Activated CD8-positive, alpha-beta memory T cell treated with anti-CD3 and anti-CD28 coated beads for 1 hour (primary cell): ENCODE results near the gene PNKP.

Experiments
- DNase-seq, 2 donors: peaks; one replicate each; pipeline ENCODE4 v3.0.0-alpha.2; 2020; ENCODE audit warnings: low read depth in 1 of 2; ENCODE audit errors: extremely low read depth in 1 of 2

Gene PNKP

DNA sequence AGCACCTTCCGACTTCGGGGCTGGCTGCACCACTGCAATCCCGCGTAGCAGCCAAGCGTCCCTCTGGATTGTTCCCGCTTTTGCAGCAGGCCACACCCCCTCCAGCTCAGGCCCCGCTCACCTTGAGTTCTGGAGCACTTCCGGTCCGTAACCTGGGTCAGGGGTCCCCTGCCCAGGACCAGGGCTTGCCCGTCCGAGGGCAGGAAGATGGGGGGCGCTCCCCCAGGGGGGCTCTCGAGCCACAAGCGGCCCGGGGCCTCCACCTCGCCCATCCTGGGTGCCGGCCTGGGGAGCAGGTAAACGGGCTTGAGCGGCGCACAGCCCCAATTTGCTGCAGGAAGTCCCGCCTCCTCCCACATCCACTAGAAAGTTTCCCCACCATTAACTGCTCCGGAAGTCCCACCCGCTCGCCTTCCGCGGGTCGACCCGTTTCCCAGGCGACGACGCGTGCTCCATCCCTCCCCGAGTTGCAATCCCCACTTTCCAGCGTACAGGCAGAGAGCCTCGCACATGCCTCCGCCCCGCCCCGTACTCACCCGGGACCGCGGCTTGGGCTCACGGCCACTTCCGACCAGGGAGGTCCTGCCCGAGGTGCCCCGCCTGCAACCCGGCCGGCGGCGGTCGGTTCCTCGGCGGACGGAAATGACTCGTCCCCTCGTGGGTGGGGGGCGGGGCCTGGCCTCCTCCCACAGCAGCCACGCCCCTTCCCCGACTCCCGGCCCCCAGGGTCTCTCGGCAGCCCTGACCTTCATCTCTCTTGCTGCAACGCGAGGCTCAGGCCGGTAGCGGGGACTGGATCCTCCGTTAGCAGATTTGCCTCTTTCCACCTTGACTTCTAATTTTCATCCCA lies at the start of gene PNKP:
TSS of gene PNKP (minus strand) at position 644 of the 850 bp plus-strand sequence. CDS start at position 272, 372 bp downstream.
- DNase-seq: peak; percentile 54 to 85

DNA sequence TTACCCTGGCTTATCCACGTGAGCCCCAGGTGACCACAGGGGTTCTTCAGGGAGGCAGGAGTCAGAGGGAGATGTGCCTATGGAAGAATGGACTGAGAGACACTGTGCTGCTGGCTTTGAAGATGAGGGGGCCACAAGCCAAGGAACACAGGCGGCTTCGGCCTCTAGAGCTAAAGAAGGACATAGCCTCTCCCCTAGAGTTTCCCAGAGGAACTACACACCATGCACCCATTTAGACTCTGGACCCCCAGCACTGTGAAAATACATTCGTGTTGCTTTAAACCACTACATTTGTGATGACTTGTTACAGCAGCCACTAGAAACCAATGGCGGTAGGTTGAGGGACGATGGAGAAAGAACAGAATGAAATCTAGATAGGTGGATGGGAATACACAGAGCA lies 47.9 kb upstream of the PNKP start:
- no peak for DNase-seq

DNA sequence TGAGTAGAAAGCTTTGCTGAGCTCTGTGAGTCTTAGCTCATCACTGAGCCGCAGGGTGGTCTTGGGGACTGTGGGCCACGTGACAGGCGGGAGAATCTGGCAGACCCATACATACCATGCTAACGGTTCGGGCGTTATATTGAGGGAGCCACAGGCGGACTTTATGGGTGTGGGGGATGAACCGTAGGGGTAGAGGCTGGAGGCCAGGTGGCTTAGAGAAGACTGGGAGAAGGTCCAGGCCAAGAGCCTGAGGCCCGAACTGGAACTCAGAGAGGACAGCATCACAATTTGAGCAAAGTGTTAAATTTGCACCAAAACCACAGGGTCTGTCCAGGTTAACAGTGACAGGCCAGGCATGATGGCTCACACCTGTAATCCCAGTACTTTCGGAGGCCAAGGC lies 46.3 kb upstream of the PNKP start:
- DNase-seq: no peak

DNA sequence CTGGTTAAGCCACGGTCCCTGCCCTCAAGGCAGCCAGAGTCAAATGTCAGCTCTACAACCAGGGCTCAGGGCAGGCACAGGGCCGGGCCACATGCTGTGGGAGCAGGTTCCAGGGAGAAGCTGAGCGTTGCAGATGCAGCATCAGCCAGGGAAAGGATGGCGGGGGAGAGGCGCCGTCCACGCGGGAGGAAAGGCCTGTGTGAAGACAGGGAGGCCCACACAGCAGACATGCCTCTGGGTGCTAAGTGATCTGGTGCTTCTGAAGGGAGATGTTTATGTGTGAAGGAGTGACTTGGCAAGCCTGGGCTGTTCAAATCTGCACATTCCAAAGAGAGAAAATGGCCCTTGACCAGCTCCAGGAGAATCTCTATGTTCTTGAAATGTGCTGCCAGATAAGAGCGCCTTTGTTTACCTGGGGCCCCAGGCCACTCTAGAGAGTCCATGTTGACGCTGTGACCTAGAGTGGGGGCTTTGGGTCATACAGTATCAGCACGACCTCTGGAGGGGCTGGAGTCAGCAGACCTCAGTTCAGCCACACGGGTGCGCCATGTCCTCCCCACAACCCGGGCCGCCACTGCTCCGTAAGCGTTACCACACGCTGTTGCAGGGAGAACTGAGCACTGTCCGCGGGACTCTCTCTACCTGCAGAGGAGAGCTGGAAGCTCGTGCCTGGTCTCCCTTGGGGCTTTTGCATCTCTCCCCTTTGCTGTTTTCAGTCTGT lies 45.7 kb upstream of the PNKP start:
- no peak for DNase-seq

DNA sequence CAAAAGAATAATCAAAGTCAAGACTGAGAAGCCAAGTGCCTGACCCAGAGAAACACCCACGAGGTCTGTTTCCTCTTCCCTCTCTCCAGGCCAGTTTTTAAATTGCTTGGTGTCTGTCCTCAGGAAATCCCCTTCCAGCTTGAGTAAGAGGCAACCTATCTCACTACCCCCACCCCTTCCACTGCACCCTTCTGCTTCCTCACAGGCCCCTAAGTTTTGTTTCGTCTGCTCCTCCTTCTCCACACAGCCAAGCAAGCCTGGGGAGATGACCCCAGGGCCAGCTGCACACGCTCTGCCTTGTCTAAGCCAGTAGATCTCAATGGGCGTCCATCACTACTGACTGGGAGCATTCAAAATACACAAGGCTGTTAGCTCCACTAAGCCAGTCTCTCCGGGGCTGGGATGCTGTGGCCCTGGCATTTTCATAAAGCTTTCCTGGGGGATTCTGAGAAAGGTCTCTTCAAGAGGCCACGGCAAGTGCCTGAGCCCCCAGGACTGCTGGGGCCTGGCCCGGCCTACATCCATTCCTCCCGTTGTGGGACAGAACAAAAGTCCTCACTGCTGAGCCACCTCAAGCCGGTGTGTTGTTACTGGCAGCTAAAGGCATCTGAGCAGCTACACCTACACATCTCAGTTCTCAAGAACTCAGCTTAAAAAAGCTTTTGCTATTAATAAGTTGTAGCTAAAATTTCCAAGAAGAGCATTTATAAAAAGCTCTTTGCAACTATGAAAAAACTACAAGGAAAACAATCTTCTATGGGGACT lies 44.2 kb upstream of the PNKP start:
- no peak for DNase-seq

DNA sequence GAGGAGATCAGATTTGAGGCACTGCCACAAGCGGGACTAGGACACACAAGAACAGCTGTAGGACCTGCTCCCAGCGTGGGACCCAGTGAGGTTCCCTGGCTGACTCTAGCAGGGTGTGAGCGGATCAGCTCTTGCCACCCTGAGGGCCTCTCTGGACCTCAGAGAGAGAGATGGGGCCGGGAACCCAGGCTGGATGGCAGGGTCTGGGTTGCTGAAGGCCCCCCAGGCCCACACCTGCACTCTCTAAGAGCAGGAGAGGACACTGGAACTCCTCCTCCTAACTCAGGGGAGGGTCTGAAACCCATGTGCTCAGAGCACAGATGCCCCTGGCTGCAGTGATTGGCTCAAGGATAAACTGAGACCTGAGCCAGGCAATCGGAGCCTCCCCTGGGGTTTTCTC lies 42.8 kb upstream of the PNKP start:
- DNase-seq: no peak

DNA sequence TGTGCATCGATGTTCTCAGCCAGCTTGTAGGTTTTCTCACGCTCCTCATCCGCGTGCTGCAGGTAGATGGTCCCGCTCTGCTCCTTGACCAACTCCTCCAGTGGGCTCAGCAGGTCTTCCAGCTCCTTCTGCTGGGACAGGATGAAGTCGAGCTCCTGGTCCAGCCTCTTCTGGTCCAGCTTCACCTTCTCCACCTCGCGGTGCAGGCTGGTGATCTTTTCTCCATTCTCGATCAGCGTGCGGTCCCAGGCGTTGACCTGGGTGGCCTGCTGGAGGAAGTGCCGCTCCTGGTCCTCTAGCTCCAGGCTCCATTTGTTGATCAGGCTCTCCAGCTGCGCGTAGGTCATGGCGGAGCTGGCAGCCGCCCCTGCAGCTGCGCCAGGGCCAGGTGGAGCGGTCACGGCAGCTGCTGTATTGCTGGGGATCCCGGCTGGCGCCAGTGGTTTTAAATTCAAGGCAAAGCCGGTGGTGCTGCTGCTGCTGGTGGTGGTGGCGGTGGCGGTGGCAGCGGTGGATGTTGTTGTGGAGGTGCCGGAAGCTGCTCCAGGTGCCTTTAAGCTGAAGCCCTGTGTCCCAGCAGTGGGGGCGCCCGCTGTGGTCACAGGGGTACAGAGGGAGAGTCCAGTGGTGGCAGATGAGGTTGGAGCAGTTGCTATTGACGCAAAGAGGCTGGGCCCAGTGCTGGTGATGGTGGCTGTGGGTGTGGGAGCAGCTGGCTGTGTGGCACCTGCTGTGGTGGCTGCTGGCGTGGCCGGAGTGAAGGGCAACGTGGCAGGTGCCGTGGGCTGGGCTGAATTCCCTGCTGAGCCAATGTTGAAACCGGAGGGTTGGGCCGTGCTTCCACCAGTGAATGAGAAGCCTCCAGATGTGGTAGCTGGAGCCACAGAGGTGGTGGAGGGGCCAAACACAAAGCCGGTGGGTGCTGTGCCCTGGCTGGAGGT lies 41.4 kb upstream of the PNKP start:
- DNase-seq: no peak

DNA sequence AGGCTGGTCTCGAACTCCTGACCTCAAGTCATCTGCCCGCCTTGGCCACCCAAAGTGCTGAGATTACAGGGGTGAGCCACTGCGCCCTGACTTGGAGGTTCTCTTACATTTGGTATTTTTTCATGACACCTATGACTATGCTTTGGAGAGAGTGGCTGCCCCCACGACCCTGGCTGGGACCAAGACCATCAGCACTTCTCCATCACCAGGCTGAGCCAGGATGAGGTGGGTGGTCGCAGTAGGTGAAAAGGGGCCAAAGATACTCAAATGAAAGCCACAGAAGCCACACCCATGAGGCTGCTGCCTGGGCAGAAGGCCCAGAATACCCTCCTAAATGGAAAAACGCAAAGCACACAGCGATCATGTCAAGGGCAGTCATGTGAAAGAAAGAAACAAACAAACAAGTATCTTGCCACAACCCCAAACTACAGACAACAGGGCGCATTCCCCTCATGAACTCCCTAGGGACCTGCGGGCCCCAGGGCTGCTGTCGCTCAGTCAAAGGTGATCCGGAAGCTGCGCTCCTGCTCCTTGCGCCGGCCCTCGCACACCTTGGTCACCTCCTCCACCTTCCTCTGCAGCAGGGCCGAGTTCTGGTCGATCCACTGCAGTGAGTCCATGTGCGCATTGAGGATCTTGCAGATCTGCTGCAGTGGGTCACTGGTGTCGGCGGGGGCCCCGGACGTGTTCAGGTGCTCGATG lies 40.5 kb upstream of the PNKP start:
- DNase-seq: no peak

DNA sequence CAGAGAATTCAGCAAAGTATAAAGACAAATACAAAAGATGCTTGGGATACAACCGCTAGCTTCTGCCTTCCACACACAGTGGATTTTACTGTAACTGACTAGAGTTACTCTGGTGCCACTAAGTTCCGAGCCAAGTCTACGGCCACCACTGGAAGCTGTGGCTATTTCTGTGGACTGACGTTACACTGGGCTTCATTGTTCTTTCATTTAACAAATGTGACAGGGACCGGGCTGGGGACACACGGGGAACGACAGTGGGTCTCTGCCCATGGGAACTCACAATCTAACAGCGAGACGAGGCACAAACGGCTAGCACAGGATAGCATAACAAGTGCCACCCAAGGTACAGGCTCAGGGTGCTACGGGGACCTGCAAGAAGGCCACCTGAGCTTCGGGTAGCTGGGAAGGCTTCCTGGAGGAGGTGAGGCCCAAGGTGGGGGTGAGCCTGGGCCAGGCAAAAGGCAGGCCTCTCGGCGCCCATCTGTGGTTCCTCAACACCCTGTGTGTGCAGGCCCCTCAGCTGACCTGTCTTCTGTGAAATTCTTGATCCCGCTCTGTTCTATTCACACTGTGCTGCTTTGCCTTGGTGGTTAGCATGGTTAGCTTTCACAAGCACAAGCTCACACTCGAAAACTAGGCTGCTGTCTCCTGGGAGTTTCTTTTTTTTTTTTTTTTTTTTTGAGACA lies 39.6 kb upstream of the PNKP start:
- no peak for DNase-seq

DNA sequence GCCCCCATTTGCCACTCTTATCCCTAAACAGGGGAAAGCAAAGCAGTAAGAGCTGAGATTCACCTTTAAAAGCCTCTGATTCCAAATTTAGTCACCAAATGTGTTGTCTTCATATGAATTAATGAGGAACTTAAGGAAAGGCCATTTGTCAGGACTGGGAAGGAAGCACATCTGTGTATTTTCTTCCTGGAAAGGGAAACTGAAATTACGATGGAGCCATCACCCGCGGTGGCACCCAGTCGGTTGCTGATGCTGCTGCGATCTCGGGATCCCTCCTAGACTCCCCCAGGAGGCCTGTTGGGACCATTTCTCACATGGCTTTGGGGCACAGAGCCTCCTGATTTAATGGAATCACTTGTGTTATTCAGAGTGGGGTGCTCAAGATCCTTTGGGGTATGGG lies 36.8 kb upstream of the PNKP start:
- DNase-seq: no peak

DNA sequence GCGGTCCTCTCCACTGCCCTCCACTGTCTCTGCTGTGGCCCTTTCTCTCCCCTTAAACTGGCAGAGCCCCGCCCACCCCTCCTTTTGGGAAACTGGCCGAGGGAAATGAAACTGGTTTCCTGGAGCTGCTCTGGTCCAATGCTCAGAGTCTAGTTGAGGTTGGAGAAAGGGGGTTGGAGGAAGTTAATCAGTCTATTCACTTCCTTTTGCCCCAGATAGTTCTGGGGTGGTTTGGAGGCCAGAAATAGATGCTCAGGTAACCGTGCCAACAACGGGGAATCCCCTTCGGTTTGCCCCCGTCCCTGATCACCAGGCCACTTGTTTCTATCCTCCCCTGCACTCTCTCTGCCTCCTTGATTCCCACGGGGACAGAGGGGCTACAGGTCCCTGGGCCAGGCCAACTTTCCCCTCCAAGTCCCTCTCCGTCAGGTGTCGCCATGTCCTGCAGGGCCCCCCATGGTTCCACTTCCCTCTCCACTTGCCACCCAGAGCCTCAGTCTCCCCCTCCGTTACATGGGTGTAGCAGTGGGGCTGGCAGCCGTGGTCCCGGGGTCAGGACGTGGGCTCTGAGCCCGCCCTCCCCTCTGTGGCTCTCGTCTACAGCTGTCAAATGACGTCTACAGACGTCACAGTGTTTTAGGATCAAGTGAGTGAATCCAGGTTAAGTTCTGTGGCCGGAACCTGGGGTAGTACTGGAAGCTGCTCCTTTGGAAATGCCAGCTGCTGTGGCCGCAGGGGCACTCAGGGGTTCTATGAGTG lies 29.7 kb upstream of the PNKP start, which contains the start of gene IL4I1:
TSS of gene IL4I1 (minus strand) at position 25 of the 759 bp plus-strand sequence. CDS start 727 bp downstream, outside the sequence.
- DNase-seq: peak; percentile 19 to 41

DNA sequence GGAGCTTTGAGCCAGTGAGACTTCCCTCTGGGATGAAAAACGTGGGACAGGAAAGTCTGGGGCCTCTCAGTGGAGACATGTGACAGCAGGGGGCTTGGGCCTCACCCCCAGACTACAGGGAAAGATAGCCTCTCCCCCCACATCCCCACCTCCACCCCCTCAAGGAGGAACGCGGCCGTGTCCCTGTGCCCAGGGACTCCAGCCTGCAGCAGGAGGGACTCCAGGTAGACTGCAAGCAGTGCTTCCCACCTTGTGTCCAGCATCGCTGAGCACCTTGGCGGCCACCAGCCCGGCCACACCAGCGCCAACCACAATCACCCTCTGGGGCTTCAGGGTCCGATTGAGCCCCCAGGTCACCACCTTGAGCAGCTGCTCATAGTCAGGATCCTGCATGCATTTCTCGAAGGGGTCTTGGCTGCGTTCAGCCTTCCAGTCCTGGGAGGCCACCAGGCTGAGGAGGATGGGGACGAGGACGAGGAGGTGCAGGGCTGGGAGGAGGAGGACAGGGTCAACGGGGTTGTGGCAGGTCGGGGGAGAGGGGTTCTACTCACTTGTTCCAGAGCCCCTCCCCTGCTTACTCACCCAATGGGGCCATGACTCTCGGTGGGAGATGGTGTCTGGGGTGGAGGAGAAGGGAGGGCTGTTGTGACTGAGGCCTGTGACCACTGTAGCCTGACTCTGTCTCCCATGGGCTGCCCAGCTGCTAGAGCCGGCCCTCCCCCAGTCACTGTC lies 28.4 kb upstream of the PNKP start:
- no peak for DNase-seq

DNA sequence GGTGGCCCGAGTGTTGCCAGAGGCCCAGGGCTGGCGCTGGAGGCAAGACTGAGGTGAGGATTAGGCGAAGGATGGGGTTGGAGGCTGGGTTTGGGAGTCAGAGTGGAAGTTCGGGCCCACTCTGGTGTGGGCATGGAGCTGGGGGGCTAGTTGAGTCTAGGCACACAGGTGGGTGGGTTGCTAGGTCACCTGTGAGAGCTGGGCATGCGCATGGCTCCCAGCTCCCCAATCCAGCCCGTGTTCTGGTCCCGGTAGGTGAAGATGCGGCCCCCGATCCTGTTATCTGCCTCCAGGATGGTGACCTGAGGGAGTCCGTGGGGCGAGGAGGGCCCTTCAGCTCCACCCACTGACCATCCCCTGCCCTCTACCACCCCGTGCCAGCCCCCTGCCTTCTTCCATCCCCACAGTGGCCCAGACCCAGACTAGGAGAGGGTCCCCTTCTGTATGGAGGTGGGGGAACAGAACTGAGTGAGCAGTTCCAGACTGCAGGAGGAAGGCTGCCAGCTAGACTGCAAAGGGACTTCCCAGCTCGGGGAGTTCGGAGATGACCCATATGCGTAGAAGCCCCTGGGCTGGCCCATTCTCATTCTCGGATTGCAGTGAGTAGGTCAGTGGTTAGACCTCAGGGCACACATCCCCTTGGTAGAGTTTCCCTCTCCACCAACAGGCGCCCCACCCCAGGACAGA lies 27.6 kb upstream of the PNKP start:
- DNase-seq: no peak

DNA sequence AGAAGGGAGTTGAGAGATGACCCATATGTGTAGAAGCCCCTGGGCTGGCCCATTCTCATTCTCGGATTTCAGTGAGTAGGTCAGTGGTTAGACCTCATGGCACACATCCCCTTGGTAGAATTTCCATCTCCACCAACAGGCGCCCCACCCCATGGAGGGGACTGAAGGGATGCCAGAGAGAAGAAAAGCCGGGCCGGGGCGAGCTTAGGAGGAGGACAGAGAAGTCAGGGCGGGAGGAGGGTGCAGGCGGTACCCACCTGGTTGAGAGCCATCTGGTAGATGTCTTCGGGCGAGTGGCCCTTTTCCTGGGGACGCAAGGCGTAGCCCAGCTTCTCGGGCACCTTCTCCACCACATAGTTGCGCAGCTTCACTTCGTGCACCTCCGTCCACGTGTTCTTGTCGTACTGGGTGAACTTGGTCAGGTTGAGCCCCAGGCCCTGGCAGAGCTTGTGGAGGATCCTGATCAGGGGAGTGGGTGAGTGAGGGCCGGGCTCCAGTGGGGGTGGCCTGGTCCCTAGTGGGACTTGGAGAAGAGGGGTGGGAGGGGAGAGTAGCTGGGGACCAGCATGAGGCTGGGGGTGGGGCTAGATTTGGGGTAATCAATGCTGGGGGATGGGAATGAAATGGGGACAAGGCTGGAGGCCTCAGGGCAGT lies 26.8 kb upstream of the PNKP start:
- no peak for DNase-seq

DNA sequence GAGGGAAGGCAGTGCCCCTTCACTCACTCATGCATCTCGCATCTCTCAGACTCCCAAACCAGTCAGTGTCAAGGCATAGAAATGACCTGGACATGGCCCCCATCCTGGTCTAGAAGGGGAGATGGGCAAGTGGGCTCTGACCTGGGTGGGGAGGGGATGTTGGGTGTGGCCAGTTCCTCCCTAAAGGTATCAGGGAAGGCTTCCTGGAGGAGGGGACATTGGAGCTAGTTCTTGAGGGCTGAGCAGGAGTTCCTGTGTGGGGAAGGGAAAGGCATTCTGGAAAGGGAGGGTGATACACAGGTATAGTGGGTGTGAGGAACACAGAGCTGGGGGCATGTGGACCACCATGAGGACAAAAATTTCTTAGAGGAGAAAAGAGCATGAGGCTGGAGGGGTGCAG lies 25.3 kb upstream of the PNKP start:
- no peak for DNase-seq

DNA sequence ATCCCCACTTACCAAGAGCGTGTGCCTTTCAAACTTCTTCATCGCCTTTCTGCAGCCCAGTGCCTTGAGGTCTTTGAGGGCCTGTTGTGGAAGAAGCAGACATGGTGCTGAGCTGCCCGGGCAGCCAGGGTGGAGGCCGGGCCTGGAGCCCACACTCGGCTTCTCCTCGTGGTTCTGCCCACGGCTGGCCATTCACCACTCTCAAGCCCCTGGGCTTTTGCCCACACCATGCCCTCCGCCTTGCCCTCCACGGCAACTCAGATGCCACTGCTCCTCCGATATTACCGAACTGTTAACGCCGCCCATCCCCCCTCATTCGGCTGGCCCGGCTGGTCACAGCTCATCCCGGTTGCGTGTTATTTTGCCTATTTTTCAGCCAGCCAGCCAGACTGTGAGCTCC lies 24.0 kb upstream of the PNKP start:
- no peak for DNase-seq
